Peyer's patch (tissue), 4 donors: ENCODE results near the gene GNL2.
"Not testable (repeated sequence)": the region's sequence is repeated elsewhere in the genome, so short reads cannot be mapped to it uniquely, and the experiment has no call there.

Source experiments
- CTCF ChIP-seq, 6 experiments: fragments of 450-650 bp in 4 of 6; fragments of 200-600 bp in 2 of 6; sonication (generic) in 1 of 6; IDR thresholded peaks; one replicate each; pipeline ENCODE4 v1.5.1; 2017 to 2019; ENCODE audit warnings: antibody characterized with exemption in 6 of 6, mild to moderate bottlenecking in 3 of 6, moderate library complexity in 1 of 6
- POLR2A ChIP-seq, 2 donors: fragments of 450-650 bp; IDR thresholded peaks; one replicate each; pipeline ENCODE4 v1.5.1; 2017; ENCODE audit warnings: antibody characterized with exemption in 2 of 2, mild to moderate bottlenecking in 2 of 2, moderate library complexity in 2 of 2

DNA sequence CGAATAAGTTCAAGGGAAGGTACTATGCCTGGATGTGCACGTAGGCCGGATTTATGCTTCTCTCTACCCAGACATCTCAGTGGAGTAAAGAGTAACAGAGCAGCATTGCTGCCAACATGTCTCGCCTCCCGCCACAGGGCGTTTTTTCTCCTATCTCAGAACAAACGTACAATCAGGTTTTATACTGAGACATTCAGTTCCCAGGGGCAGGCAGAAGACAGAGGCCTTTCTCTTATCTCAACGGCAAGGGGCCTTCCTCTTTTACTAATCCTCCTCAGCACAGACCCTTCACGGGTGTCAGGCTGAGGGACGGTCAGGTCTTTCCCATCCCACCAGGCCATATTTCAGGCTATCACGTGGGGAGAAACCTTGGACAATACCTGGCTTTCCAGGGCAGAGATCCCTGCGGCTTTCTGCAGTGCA is 35.8 kb downstream of the GNL2 start:
- TF ChIP-seq CTCF, POLR2A (IDR thresholded peaks at IDR 0.05): not testable (repeated sequence)
